Epithelial cell of proximal tubule (primary cell): ENCODE data around the gene PRKCE. TPM values are rescaled to one million over a fixed set of nuclear protein-coding genes. Genes with fewer than 3 reads are reported as not detected.

Experiments
- DNase-seq: peaks from one replicate; pipeline ENCODE4 v3.0.0-alpha.2; 2011; ENCODE audit warnings: low read depth
- H3K4me3 ChIP-seq: 2 replicates; pipeline ENCODE4 v1.5.1; 2011; ENCODE audit warnings: low read depth, mild to moderate bottlenecking, low read length
- CTCF ChIP-seq: conservative IDR thresholded peaks from 2 replicates; pipeline ENCODE4 v1.5.1; 2012; ENCODE audit warnings: low read depth, mild to moderate bottlenecking, low read length
- total RNA-seq: library from RNA; depleted of rRNA; stranded (reverse); fragments of >200 nt; gene quantifications from 2 replicates; pipeline ENCODE4 v1.2.3, GENCODE V29; 2015

Gene PRKCE
- total RNA-seq, 1 donor from 2014 or later: 2.5 TPM

- DNase-seq: no peak
- no peak overlapping the region for H3K4me3 ChIP-seq
- TF ChIP-seq CTCF: no peak
Observed at GRCh38 chr2:45830322-45830721, 178.8 kb downstream of the PRKCE start.

- no peak for DNase-seq
- no peak overlapping the region for H3K4me3 ChIP-seq
- no peak for TF ChIP-seq CTCF
Observed at GRCh38 chr2:45833301-45833967, 182.0 kb downstream of the PRKCE start.

GRCh38 chr2:45833968-45834344 lies 182.5 kb downstream of the PRKCE start:
- no peak for DNase-seq
- no peak overlapping the region for H3K4me3 ChIP-seq
- no peak for TF ChIP-seq CTCF

GRCh38 chr2:45834372-45834771 lies 182.9 kb downstream of the PRKCE start:
- no peak for DNase-seq
- no peak overlapping the region for H3K4me3 ChIP-seq
- TF ChIP-seq CTCF: no peak

- no peak overlapping the region for H3K4me3 ChIP-seq
- no peak for TF ChIP-seq CTCF
- no peak for DNase-seq
Observed at GRCh38 chr2:45834858-45835257, 183.4 kb downstream of the PRKCE start.

- H3K4me3 ChIP-seq: no peak overlapping the region
- DNase-seq: no peak
- TF ChIP-seq CTCF: no peak
Observed at GRCh38 chr2:45836316-45836715, 184.8 kb downstream of the PRKCE start.

GRCh38 chr2:45836740-45837139 lies 185.3 kb downstream of the PRKCE start:
- TF ChIP-seq CTCF: no peak
- no peak for DNase-seq
- no peak overlapping the region for H3K4me3 ChIP-seq
